ENCODE data around the gene CREBZF. TPM values are rescaled to one million over a fixed set of nuclear protein-coding genes. Genes with fewer than 3 reads are reported as not detected.

Gene CREBZF
- total and polyA plus RNA-seq, 9 of the 15 experiments (the other 6 are each of a cell fraction or from before 2014, with no cell fraction given): 7.2 to 70.2 (median 40.5) TPM

- TF ChIP-seq CLOCK (CRISPR knock-in tag; IDR thresholded peaks at IDR 0.05; ENCODE audit: borderline replicate concordance): no peak
- TF ChIP-seq E2F1 (CRISPR knock-in tag; IDR thresholded peaks at IDR 0.05): 0 out of 2 replicates have a peak, but pooled peaks have one; percentile 40
- TF ChIP-seq TFAP4 (CRISPR knock-in tag; IDR thresholded peaks at IDR 0.05; ENCODE audit: borderline replicate concordance): peak; percentile 80; the same call in 1 of the 2 replicates
- peak; percentile 88 for TF ChIP-seq ETV5 (CRISPR knock-in tag; IDR thresholded peaks at IDR 0.05; ENCODE audit: low read depth)
- TF ChIP-seq POLR2AphosphoS5 (IDR thresholded peaks at IDR 0.05; ENCODE audit: control insufficient read depth, insufficient read depth, low read depth, low read length): peak; percentile 89
- TF ChIP-seq TRIM25 (IDR thresholded peaks at IDR 0.05; ENCODE audit: borderline replicate concordance): no peak
- peak; percentile 82 for TF ChIP-seq AFF4 (CRISPR knock-in tag; IDR thresholded peaks at IDR 0.05)
- 0 out of 2 replicates have a peak, but pooled peaks have one; percentile 12 for TF ChIP-seq ZHX1 (conservative IDR thresholded peaks at IDR 0.05; ENCODE audit: low read length)
- TF ChIP-seq CREB3L1 (IDR thresholded peaks at IDR 0.05; ENCODE audit: borderline replicate concordance, low read depth): peak; percentile 78; the same call in 1 of the 2 replicates
Measured at GRCh38 chr11:85647604-85648299, 17.2 kb downstream of the CREBZF start, which contains the start of gene TMEM126A (continued).

Data from K562 (cell line).